Effector memory CD4-positive, alpha-beta T cell (primary cell): Measurements from ENCODE around the gene PPP1R1A.

Source experiments
- DNase-seq, 3 donors: peaks; one replicate each; pipeline ENCODE4 v3.0.0-alpha.2; 2020
- H3K27ac ChIP-seq: 2 replicates; pipeline ENCODE4 v1.7.0; 2013; ENCODE audit warnings: mild to moderate bottlenecking, low read length, moderate library complexity; ENCODE audit not compliant: insufficient read depth, poor library complexity, severe bottlenecking
- H3K27me3 ChIP-seq: replicated peaks from 2 replicates; pipeline ENCODE4 v1.7.0; 2013; ENCODE audit warnings: mild to moderate bottlenecking, low read length; ENCODE audit not compliant: insufficient read depth, control insufficient read depth, poor library complexity, severe bottlenecking
- H3K36me3 ChIP-seq: 2 replicates; pipeline ENCODE4 v1.7.0; 2013; ENCODE audit warnings: mild to moderate bottlenecking, low read length, moderate library complexity; ENCODE audit not compliant: control insufficient read depth, insufficient read depth
- H3K4me1 ChIP-seq: 2 replicates; pipeline ENCODE4 v1.7.0; 2013; ENCODE audit warnings: low read length, mild to moderate bottlenecking; ENCODE audit not compliant: control insufficient read depth, insufficient read depth, poor library complexity, severe bottlenecking
- H3K4me3 ChIP-seq: 2 replicates; pipeline ENCODE4 v1.7.0; 2013; ENCODE audit warnings: low read length, low read depth, mild to moderate bottlenecking; ENCODE audit not compliant: insufficient read depth, poor library complexity, severe bottlenecking
- H3K9me3 ChIP-seq: 2 replicates; pipeline ENCODE4 v1.7.0; 2013; ENCODE audit warnings: mild to moderate bottlenecking, low read length, moderate library complexity; ENCODE audit not compliant: control insufficient read depth

The PPP1R1A gene

GRCh38 chr12:54603872-54604271, 15.4 kb upstream of the PPP1R1A start:
- H3K4me1 ChIP-seq = no peaks in the 10 kb centered on the region
- no peaks in the 10 kb centered on the region for H3K27me3 ChIP-seq
- H3K9me3 ChIP-seq = no peaks in the 10 kb centered on the region
- DNase-seq = no peak
- no peak overlapping the region for H3K4me3 ChIP-seq
- no peaks in the 10 kb centered on the region for H3K36me3 ChIP-seq
- no peak overlapping the region for H3K27ac ChIP-seq

GRCh38 chr12:54603173-54603814, 14.8 kb upstream of the PPP1R1A start:
- H3K27ac ChIP-seq = no peak overlapping the region
- H3K4me1 ChIP-seq = no peaks in the 10 kb centered on the region
- no peak overlapping the region for H3K4me3 ChIP-seq
- H3K9me3 ChIP-seq = no peaks in the 10 kb centered on the region
- no peaks in the 10 kb centered on the region for H3K27me3 ChIP-seq
- DNase-seq = peak in 2 of 3 donors; percentile 10 to 38
- H3K36me3 ChIP-seq = no peaks in the 10 kb centered on the region

GRCh38 chr12:54602661-54603060, 14.2 kb upstream of the PPP1R1A start:
- Histone ChIP-seq H3K4me3 (no peak overlapping the region), H3K4me1 (no peaks in the 10 kb centered on the region), H3K36me3 (no peaks in the 10 kb centered on the region), H3K27me3 (no peaks in the 10 kb centered on the region), H3K9me3 (no peaks in the 10 kb centered on the region), H3K27ac (no peak overlapping the region)
- DNase-seq = no peak

- no peaks in the 10 kb centered on the region for H3K36me3 ChIP-seq
- H3K4me1 ChIP-seq = peaks cover under 1% of the 10 kb centered on the region
- H3K4me3 ChIP-seq = no peak overlapping the region
- no peak overlapping the region for H3K27ac ChIP-seq
- H3K27me3 ChIP-seq = no peaks in the 10 kb centered on the region
- H3K9me3 ChIP-seq = no peaks in the 10 kb centered on the region
- no peak for DNase-seq
Measured at GRCh38 chr12:54601841-54602240, 13.4 kb upstream of the PPP1R1A start.

GRCh38 chr12:54598970-54599369, 10.5 kb upstream of the PPP1R1A start:
- no peaks in the 10 kb centered on the region for H3K9me3 ChIP-seq
- H3K4me1 ChIP-seq = peaks cover 5% of the 10 kb centered on the region
- no peak overlapping the region for H3K27ac ChIP-seq
- DNase-seq = no peak
- no peak overlapping the region for H3K4me3 ChIP-seq
- H3K36me3 ChIP-seq = no peaks in the 10 kb centered on the region
- no peaks in the 10 kb centered on the region for H3K27me3 ChIP-seq

GRCh38 chr12:54596526-54596946, 8.1 kb upstream of the PPP1R1A start:
- H3K4me1 ChIP-seq = peaks cover 5% of the 10 kb centered on the region
- DNase-seq = peak in 1 of 3 donors; percentile 6
- no peaks in the 10 kb centered on the region for H3K36me3 ChIP-seq
- H3K4me3 ChIP-seq = no peak overlapping the region
- H3K27me3 ChIP-seq = no peaks in the 10 kb centered on the region
- no peaks in the 10 kb centered on the region for H3K9me3 ChIP-seq
- H3K27ac ChIP-seq = no peak overlapping the region

GRCh38 chr12:54595471-54595870, 7.0 kb upstream of the PPP1R1A start:
- Histone ChIP-seq H3K9me3 (no peaks in the 10 kb centered on the region), H3K27ac (no peak overlapping the region), H3K4me3 (no peak overlapping the region), H3K27me3 (no peaks in the 10 kb centered on the region), H3K36me3 (no peaks in the 10 kb centered on the region), H3K4me1 (peaks cover 5% of the 10 kb centered on the region)
- no peak for DNase-seq

GRCh38 chr12:54593725-54594124, 5.3 kb upstream of the PPP1R1A start:
- H3K36me3 ChIP-seq = no peaks in the 10 kb centered on the region
- H3K27me3 ChIP-seq = peaks cover 5% of the 10 kb centered on the region

GRCh38 chr12:54593135-54593534, 4.7 kb upstream of the PPP1R1A start:
- no peak for DNase-seq
- Histone ChIP-seq H3K4me3 (no peak overlapping the region), H3K4me1 (peaks cover 6% of the 10 kb centered on the region), H3K27ac (no peak overlapping the region), H3K9me3 (no peaks in the 10 kb centered on the region), H3K36me3 (no peaks in the 10 kb centered on the region), H3K27me3 (peaks cover 9% of the 10 kb centered on the region)

More at GRCh38 chr12:54593725-54594124, 5.3 kb upstream of the PPP1R1A start:
- peaks cover 5% of the 10 kb centered on the region for H3K4me1 ChIP-seq
- DNase-seq = no peak
- H3K4me3 ChIP-seq = no peak overlapping the region
- no peaks in the 10 kb centered on the region for H3K9me3 ChIP-seq
- H3K27ac ChIP-seq = no peak overlapping the region

GRCh38 chr12:54592316-54592715, 3.9 kb upstream of the PPP1R1A start:
- Histone ChIP-seq H3K27me3 (peaks cover 17% of the 10 kb centered on the region), H3K4me1 (peaks cover 11% of the 10 kb centered on the region), H3K36me3 (no peaks in the 10 kb centered on the region), H3K27ac (no peak overlapping the region), H3K4me3 (no peak overlapping the region), H3K9me3 (no peaks in the 10 kb centered on the region)
- DNase-seq = no peak
